AG04450 (cell line): Measurements from ENCODE around the gene GRAPL. TPM values are rescaled to one million over a fixed set of nuclear protein-coding genes. Genes with fewer than 3 reads are reported as not detected.
"Not testable (repeated sequence)": the region's sequence is repeated elsewhere in the genome, so short reads cannot be mapped to it uniquely, and the experiment has no call there.

Experiments used
- CTCF ChIA-PET: fragments of 300-600, 350-600 bp; formaldehyde crosslinking; extraction: SDS; loops from one replicate; lab custom pipeline; 2022; ENCODE audit warnings: antibody characterized with exemption, inconsistent platforms; lab: Charles Lee
- POLR2A ChIA-PET: fragments of 350-600 bp; formaldehyde crosslinking; extraction: SDS; loops from one replicate; lab custom pipeline; 2021; ENCODE audit warnings: antibody characterized with exemption, inconsistent platforms; lab: Yijun Ruan, JAX
- DNase-seq: peaks from one replicate; pipeline ENCODE4 v3.0.0-alpha.2; 2011; ENCODE audit warnings: low read depth, low spot score
- H3K27ac ChIP-seq: one replicate; pipeline ENCODE4 v1.5.1; 2012; ENCODE audit warnings: low read depth, low read length, control low read depth
- H3K27me3 ChIP-seq: one replicate; pipeline ENCODE4 v1.6.0; 2012; ENCODE audit warnings: low read length; ENCODE audit not compliant: control insufficient read depth, insufficient read depth
- H3K4me3 ChIP-seq: 2 replicates; pipeline ENCODE4 v1.5.1; 2011; ENCODE audit warnings: mild to moderate bottlenecking, low read depth, low read length, control low read depth
- H3K9me3 ChIP-seq: 2 replicates; pipeline ENCODE4 v1.5.1; 2012; ENCODE audit warnings: low read length; ENCODE audit not compliant: control insufficient read depth, insufficient read depth
- polyA plus RNA-seq: library from polyadenylated mRNA; depleted of rRNA; stranded (reverse); fragments of >200 nt; gene quantifications from 2 replicates; pipeline ENCODE4 v1.2.3, GENCODE V29; 2011
- TF ChIP-seq, protein P1 (sequence below): IDR thresholded peaks from 2 replicates; pipeline ENCODE4 v1.5.1; 2011; ENCODE audit warnings: low read depth, low read length, control low read depth, inconsistent platforms

GRAPL gene
- polyA plus RNA-seq, 1 experiment = not detected

DNA sequence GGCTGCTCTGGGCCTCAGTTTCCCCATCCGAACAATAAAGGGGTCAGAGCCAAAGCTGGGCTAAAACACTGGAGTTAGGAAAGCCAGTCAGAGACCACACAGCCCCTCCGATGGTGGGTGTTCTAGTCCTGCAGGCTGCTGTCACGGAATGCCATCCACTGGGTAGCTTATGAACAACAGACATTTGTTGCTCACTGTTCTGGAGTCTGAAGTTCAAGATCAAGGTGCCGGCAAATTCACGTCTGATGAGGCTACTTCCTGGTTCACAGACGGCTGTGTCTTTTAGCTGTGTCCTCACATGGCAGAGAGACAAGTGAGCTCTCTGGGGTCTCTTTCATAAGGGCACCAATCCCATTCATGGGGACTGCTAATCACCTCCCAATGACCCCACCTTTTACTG, 9.2 kb downstream of the GRAPL start:
- H3K4me3 ChIP-seq, H3K27ac ChIP-seq, POLR2A ChIA-PET, H3K9me3 ChIP-seq, H3K27me3 ChIP-seq, DNase-seq, CTCF ChIA-PET: not testable (repeated sequence)

DNA sequence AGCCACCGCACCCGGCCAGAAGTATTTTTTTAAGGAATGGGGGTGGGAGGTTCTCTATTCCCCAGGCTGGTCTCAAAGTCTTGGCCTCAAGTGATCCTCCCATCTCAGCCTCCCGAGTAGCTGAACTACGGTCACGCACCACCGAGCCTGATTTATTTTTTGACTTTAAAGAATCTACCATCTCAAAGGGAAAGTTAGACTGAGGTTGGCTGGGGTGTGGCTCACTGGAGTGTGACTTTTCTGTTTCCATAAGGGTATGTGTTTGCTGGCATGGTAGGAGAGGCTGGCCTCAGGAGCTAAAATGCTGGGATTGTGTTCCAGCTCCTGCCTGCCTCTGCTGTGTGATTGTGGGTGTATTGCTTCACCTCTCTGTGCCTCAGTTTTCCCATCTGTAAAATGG, 10.6 kb downstream of the GRAPL start:
- CTCF ChIA-PET, H3K27me3 ChIP-seq, POLR2A ChIA-PET, H3K4me3 ChIP-seq, H3K27ac ChIP-seq, H3K9me3 ChIP-seq, DNase-seq: not testable (repeated sequence)

DNA sequence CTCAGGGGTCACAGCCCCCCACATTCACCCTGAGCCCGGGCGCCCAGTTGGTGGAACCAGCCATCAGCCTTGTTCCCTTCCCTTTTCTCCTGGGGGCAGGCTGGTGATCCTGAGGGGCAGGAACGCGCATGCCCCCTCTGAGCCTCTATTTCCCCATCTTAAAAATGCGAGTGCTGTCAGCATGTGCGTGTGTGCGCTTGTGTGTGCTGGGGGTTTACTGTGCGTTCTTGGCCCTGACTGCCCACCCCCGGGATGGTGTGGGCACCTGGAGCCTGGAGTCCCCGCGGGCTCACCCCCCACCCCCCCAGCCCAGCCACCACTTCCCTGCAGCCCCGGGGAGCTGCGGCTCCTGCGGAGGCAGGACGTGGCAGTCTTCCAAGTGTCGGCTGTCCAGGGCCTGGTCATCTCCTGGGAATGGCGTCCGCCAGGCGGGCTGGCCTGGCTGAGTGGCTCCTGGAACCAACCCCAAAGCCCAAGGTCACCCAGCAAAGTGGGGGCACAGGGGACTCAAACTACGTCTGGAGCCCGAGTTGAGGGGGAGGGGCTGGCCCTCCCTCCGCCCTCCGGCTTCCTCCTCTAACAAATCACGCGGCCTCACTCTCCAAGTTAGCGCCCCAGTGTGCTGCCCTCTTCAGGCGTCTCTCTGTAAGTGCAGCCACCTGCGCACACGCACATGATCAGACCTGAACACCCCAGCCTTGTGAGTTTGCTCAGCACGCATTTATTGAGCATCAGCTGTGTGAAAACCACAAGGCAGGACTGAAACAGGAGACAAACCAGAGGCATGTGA, 14.2 kb downstream of the GRAPL start:
- H3K9me3 ChIP-seq, H3K27me3 ChIP-seq, CTCF ChIA-PET, H3K27ac ChIP-seq, POLR2A ChIA-PET, DNase-seq, H3K4me3 ChIP-seq: not testable (repeated sequence)

DNA sequence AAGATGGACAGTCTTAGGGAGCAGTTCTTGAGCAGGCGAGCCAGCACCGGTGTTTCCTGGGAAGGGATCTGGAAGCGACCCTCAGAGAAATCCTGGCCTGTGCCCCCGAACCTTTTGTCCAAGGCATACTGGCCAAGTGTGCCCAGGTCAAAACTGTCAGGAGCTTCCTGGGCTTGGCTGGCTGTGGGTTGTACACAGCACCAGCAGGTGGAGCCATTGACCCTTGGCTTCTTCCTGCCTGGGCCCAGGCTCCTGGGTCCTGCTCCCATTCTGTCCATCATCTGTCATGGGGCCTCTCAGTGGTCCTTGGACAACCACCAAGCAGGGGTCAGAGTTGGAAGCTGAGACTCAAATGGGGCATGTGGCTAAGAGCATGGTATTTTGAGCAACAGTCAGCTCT, 15.0 kb downstream of the GRAPL start:
- DNase-seq, H3K9me3 ChIP-seq, CTCF ChIA-PET, H3K4me3 ChIP-seq, POLR2A ChIA-PET, H3K27me3 ChIP-seq, H3K27ac ChIP-seq: not testable (repeated sequence)
- TF ChIP-seq, protein P1, sequence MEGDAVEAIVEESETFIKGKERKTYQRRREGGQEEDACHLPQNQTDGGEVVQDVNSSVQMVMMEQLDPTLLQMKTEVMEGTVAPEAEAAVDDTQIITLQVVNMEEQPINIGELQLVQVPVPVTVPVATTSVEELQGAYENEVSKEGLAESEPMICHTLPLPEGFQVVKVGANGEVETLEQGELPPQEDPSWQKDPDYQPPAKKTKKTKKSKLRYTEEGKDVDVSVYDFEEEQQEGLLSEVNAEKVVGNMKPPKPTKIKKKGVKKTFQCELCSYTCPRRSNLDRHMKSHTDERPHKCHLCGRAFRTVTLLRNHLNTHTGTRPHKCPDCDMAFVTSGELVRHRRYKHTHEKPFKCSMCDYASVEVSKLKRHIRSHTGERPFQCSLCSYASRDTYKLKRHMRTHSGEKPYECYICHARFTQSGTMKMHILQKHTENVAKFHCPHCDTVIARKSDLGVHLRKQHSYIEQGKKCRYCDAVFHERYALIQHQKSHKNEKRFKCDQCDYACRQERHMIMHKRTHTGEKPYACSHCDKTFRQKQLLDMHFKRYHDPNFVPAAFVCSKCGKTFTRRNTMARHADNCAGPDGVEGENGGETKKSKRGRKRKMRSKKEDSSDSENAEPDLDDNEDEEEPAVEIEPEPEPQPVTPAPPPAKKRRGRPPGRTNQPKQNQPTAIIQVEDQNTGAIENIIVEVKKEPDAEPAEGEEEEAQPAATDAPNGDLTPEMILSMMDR = peak; percentile 21

DNA sequence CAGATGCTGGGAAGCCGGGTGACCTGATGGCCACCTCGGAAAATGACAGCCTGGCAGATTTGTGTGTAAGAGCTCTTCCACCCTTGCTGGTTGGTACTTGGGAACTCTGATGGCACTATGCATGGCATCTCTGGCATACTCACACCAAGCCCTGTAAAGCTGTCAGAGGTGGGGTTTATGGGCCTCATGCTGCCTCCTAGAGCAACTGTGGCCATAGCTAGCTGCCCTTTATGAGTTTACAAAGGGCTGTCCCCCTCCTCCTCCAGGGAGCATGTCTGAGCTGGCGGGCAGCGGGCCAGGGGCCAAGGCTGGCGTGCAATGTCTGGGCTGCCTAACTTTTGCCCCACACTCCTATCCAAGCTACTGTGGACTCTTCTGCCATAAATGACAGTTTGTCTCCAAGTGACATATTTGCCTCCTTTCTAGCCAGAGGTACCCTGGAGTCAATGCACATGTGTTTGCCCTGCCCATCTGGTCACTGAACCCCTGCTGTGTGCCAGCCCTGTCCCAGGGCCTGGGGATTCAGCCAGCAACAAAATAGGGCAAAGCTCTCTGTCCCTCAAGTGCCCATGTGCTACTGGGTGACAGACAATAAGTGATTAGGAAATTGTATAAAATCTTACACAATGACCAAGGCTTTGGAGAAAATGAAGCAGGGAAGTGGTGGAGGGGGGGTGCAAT, 15.8 kb downstream of the GRAPL start:
- H3K9me3 ChIP-seq, H3K27ac ChIP-seq, DNase-seq, H3K27me3 ChIP-seq, POLR2A ChIA-PET, H3K4me3 ChIP-seq, CTCF ChIA-PET: not testable (repeated sequence)

DNA sequence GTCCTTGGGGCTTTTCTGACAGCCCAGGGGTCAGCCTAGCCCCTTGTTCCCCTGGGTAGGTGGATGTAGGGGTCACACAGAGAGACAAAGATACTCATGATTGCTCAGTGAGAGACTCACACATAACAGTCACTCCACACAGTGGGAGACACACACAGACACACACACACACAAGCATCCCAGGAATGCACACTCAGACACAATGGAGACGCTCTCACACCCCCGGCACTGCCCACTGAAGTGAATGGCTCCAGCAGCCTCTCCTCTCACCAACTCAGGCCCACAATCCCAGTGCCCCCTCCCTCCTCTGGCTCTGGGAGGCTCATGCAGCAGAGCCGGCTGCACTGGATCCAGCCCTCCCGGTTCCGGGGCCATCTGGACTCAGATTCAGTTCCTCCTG, 17.0 kb downstream of the GRAPL start:
- H3K27ac ChIP-seq, DNase-seq, CTCF ChIA-PET, H3K9me3 ChIP-seq, H3K27me3 ChIP-seq, POLR2A ChIA-PET, H3K4me3 ChIP-seq: not testable (repeated sequence)

DNA sequence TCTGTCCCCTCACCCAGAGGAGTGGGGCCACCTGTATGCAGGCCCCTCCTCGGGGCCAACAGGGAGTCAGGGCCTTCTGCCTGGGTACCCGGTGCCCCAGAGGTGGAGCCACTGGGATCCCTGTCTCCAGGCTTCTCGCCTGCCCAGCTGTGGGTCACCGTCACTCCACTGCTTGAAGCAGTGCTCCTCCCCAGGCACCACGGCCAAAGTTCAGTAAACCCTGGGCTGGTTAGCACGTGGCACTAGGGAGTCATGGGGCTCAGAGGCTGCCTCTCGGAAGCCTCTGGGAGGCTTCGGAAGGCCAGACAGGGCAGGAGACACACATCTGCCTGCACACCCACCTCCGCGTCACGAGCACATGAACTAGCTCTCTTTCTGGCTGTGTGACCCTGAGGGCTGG, 18.1 kb downstream of the GRAPL start:
- CTCF ChIA-PET, POLR2A ChIA-PET: not testable (repeated sequence)

DNA sequence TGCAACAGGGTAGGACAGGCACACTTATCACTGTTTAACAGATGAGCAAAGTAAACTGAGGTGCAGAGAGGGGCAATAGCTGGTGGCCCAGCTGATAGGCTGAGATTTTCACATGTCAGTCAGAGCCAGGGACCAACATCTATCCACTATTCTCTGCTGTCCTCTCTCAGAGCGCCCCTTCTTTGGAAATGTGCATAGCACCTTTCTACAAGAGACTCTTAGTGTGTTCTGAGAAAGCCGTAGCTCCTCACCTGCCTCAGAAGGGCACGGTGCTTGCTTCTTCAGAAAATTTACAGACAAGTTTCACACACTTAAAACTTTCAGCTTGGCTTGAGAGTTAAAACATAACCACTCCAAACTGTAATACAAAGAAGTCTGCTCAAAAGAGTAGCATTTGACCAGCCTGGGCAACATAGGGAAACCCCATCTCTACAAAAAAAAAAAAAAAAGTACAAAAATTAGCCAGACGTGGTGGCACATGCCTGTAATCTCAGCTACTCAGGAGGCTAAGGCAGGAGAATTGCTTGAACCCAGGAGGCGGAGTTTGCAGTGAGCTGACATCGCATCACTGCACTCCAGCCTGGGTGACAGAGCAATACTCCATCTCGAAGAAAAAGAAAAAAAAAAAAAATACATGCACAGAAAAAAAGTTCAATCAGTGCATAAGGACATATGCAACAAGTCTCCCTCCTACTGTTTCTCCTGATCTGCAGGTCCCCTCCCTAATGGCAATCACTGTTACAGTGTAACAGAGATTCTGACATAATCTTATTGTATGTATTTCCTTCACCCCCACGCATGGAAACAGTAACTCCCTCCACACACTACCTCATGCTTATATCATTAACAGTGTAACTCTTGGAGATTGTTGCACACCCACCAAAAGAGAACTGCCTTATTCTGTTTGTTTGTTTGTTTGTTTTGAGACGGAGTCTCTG, 23.6 kb downstream of the GRAPL start:
- H3K27me3 ChIP-seq, POLR2A ChIA-PET, DNase-seq, CTCF ChIA-PET, H3K27ac ChIP-seq, H3K9me3 ChIP-seq, H3K4me3 ChIP-seq: not testable (repeated sequence)

More for the DNA sequence above, 18.1 kb downstream of the GRAPL start:
- not testable (repeated sequence) for H3K27ac ChIP-seq, DNase-seq, H3K27me3 ChIP-seq, H3K4me3 ChIP-seq, H3K9me3 ChIP-seq

DNA sequence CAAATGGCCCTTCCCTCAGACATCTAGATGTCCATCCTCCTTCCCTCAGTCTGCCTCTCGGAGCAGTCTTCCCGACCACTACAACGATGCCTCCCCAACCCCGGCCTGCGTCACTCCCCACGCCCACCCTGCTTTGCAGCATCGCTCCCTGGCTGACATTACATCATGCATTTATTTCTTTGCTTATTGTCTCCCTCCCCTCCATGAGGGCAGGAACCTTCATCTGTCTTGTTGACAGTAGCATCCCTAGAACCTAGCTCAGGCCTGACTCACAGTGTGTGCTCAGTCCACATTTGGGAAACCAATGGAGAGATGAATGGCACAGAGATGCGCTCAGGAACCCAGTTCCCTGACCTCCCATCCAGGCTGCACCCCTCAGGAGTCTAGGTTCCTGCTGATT, 30.2 kb downstream of the GRAPL start:
- H3K27me3 ChIP-seq, POLR2A ChIA-PET, H3K4me3 ChIP-seq, CTCF ChIA-PET, H3K27ac ChIP-seq, DNase-seq, H3K9me3 ChIP-seq: not testable (repeated sequence)

DNA sequence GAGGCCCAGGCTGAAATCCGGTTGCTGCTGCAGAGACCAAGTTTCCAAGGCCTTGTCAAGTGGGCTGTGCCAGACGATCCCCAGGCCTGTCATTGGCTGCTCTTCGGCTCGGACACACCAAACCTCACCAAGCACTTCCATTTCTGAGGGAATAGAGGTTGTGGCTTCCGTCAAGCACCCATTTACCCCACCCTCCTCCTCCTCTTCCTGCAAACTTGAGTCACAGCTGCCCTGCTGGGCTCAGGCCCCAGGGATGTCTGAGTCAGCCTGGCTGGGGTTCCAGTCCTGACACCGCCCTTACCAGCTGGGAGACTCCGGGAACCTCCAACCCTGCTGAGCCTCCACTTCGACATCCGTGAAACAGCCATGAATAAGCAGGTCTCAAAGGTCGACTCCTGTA, 31.1 kb downstream of the GRAPL start:
- CTCF ChIA-PET, H3K27me3 ChIP-seq, H3K9me3 ChIP-seq, H3K27ac ChIP-seq, DNase-seq, H3K4me3 ChIP-seq, POLR2A ChIA-PET: not testable (repeated sequence)
